Activated CD4-positive, alpha-beta T cell treated with anti-CD3 and anti-CD28 coated beads for 48 hours (primary cell): Measurements from ENCODE around the gene FAM222A.
"Not testable (repeated sequence)": the region's sequence is repeated elsewhere in the genome, so short reads cannot be mapped to it uniquely, and the experiment has no call there.

ENCODE experiments used
- DNase-seq: peaks from one replicate; pipeline ENCODE4 v3.0.0-alpha.2; 2020

FAM222A gene

DNA sequence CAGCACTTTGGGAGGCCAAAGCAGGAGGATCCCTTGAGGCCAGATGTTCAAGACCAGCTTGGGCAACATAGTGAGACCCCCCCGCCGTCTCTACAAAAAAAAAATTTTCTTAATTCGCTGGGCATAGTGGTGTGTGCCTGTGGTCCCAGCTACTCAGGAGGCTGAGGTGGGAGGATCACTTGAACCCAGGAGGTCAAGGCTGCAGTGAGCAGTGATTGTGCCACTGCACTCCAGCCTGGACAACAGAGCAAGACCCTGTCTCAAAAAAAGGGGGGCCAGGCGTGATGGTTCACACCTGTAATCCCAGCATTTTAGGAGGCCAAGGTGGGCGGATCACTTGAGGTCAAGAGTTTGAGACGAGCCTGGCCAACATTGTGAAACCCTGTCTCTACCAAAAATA lies 19.0 kb upstream of the FAM222A start:
- not testable (repeated sequence) for DNase-seq

DNA sequence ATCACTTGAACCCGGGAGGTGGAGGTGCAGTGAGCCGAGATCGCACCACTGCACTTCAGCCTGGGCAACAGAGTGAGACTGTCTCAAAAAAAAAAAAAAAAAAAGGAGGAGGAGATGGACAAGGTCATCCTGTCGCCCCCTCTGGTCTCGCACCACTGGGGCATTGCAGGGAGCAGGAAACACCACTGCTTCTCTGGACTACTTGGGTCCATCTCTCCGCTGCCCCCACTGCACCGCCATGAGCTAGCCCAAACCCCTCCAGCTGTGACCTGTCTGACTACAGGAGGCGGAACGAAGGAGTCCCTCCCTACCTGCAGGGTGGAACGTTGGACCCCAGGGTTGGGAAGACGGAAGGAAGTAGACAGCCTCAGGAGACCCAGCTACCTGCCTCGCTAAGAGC lies 18.2 kb upstream of the FAM222A start:
- DNase-seq: no peak

DNA sequence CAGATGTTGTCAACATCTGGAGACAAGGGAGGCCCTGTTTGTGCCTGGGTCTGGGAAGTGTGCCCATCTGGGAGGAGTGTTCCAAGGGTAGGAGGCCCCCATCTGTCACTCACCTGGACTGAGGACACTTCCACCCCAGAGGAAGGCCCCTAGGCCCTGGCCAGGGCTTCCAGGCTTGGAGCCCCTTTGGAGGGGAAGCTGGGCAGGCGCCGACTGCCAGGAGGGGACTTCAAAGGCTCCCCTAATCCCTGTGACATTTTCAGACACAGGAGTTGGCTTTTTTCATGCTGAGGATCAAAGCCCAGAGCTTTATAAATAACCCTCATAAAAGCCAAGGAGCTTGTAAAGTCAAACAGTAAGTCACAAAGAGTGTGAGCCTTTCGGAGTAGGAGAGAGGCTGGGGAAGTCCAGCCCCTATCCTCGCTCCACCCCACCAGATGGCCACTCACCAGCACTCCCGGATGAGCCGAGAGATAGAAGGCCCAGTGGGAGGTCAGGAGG lies 17.6 kb upstream of the FAM222A start:
- no peak for DNase-seq

DNA sequence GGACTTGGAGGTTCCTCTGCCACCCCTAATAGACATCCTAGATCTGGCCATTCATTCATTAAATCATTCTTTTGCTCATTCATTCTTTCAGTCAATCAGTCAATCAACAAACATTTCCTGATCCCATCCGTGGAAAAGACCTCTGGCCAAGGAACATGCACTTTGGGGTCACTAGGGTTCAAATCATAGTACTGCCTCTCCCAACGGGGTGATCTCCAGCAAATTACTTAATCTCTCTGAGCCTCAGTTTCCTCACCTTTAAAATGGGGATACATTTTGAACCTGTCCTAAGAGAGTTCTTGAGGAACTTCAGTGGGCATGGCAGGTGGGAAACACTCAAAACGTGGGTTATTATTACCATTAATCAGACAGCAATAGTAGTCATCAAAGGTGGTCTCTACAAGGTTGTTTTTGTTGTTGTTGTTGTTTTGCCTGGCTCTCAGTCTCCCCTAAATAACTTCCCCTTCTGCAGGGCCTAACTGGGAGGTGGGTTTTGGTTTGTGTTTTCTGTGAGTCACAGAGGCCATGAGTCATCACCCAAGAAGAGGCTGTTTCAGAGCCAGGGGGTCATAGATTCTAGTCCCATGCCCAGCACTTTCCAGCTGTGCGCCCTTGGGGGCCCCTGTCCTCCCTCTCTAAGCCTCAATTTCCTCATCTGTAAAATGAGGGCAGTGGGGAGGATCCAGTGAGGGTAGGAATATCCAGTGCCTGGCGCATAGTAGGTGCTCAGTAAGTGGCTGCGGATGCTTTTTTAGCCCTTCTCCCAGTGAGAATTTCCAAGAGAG lies 16.9 kb upstream of the FAM222A start:
- no peak for DNase-seq

DNA sequence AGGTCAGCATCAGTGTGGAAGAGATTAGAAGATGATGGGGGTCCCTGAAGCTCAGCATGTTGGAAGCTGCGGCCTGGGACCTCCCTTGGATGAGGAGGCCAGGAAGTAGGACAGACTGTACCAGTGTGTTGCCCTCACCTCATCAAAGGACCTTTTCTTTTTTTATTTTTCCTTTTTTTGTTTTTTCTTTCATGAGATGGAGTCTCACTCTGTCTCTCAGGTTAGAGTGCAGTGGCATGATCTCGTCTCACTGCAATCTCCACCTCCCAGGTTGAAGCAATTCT lies 16.4 kb upstream of the FAM222A start:
- DNase-seq: no peak

DNA sequence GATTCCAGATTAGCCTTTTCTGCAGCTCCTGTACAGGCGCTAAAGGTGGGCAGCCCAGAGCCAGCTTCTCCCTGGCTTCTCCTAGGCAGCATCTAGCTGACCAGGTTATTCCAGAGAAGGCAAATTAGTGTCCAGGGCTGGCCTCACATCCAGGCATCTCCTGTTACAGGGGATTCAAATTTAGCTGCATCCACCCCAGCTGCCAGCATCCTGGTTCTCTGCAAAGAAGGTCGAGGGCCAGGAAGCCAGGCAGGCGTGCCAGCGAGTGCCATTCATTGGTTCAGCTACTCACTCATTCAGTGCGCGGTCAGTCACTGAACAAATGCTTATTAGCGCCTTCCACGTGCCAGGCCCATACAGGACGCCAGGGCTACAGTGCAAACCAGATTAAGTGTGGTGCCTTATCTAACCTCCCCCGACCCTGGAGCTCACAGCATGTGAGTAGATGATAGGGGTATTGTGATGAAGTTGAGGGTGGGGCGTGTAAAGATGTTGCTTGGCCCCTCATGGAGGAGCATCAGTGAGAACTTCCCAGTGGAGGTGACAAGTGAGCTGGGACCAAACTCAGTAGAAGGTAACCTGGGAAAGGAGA lies 15.7 kb upstream of the FAM222A start:
- DNase-seq: no peak

DNA sequence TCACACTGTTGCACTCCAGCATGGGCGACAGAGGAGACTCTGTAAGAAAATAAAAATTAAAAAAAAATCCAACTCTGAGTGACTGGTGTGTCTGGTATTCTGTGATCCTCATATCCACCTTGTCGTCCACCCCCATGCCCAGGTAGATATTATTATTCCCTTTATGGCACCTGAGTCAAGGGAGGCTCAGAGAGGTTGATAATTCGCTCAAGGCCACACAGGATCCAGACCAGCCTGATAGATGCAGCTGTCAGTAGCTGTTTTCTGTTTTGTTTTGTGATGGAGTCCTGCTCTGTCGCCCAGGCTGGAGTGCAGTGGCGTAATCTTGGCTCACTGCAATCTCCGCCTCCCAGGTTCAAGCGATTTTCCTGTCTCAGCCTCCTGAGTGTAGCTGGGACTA lies 14.8 kb upstream of the FAM222A start:
- no peak for DNase-seq

DNA sequence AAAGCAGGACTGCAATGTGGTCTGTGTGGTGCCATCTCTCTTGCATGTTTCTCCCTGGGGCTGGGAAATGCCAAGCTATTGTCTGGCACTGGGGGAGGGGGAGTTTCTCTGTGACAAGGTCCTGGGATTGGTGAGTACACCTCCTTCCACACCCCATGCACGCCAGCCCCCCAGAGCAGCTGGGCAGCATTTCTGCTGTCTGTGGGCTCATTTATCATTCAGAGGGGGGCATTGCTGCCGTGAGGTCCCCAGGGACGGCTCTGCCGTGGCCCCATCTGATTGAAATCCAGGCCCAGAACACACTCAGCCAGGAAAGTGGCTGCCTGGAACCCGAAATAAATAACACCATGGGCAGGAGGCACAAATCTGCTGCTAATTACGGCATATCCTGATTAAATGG lies 12.6 kb upstream of the FAM222A start:
- DNase-seq: no peak

DNA sequence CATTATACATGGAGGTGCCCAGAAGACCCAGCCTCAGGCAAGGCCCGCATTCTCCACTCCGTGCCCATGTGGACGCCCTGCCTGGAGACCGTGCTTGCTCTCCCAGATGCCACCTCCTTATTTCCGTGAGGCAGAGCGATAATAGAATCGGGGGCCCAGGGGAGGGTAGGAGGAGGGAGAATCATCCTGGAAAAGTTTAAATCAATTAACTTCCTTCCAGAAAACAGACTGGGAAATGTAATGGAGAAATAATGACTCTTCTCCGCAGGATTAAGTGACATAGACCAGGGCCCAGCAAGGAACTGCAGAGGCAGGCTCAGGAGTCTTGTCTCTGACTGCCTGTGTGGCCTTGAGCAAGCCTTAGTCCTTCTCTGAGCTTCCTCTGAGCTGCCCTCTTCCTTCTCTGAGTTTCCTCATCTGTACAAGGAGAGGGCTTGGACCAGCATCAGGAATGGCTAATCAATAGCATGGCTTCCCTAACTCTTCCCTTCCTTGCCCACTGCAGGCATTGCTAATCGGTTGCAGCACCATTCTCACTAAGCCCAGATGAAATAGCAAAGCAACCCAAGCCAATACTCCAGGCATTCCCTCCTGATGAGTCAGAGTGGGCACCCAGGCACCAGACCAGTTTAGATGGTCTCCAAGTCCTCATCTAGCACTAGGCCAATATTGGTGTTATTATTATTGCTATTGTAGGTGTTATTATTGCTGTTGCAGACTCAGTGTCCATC lies 11.3 kb upstream of the FAM222A start:
- DNase-seq: no peak

DNA sequence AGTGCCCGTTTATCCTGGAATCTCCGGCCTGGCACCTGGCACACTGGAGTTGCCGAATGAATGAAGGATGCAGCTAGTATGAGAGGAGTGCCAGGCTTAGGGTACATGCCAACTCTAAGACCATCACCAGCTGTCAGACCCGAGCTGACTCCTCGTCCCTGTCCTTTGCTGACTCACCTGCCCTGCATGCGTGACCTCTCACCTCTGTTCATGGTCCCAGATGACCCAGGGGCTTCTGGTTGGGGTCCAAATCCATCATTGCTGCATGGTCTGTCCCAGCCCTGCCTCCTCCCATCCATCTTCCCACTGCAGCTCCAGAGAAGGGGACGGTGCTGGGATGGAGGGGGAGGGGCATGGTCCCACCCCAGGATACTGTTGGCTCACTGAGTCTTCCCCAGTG lies 9.9 kb upstream of the FAM222A start:
- DNase-seq: no peak

DNA sequence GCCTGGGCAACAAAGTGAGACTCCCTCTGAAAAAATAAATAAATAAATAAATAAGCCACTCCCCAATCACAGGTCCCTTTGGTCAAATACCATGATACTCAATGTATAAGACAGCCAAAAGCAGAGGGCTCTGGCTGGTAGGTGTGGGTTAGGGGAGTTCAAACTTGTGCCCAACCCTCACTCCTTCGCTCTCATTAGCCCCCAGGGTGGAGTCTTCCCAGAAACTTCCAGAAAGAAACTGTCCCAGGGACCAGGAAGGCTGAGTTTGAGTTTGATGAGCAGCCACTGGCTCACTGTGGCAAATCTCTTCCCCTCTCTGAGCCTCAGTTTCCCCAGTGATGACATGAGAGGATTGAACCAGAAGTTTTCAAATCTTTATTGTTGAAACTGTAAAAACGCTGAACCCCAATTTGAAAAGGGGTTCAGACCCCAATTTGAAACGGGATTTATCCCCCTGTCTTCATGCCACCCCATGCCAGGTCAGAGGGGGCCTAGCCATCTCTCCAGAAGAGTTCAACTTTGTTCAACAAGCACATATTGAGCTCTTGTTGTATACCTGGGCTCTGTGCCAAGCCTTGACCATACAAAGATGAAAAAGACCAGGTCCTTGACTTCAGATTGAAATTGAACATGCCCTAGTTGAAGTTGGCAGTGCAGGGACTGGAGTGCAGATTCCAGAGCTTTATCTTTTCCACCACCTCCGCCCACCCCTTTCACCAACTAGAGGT lies 9.1 kb upstream of the FAM222A start:
- no peak for DNase-seq

DNA sequence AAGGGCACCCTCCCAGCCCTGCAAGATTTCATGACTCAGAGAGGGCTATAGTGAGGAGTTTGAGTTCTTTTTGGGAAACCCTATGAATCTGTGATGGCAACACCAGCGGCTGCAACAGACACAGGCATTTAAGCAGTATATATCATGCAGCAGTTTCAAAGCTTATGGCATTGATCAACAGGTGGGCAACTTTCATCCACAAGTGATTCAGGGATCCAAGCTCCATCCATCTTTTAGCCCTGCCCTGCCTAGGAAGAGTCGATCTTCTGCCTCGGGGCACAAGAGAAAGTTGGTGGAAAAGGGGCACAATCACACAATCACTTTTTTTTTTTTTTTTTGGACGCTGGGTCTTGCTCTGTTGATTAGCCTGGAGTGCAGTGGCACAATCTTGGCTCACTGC lies 8.3 kb upstream of the FAM222A start:
- no peak for DNase-seq

DNA sequence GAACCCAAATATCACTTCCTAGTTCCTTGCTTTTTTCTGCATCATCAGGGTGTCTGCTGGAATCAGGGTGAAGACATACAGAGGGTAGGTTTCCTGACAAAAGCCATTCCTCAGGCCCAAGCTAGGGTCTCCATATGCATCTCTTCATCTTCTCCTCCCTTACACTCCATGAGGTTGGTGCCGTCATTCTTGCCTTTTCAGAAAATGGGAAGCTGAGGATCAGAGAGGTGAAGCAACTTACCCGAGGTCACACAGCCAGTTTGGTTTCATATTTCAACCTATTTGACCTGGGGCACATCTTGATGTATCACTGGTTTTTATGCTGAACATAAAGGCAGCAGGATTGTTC lies 7.3 kb upstream of the FAM222A start:
- DNase-seq: no peak

DNA sequence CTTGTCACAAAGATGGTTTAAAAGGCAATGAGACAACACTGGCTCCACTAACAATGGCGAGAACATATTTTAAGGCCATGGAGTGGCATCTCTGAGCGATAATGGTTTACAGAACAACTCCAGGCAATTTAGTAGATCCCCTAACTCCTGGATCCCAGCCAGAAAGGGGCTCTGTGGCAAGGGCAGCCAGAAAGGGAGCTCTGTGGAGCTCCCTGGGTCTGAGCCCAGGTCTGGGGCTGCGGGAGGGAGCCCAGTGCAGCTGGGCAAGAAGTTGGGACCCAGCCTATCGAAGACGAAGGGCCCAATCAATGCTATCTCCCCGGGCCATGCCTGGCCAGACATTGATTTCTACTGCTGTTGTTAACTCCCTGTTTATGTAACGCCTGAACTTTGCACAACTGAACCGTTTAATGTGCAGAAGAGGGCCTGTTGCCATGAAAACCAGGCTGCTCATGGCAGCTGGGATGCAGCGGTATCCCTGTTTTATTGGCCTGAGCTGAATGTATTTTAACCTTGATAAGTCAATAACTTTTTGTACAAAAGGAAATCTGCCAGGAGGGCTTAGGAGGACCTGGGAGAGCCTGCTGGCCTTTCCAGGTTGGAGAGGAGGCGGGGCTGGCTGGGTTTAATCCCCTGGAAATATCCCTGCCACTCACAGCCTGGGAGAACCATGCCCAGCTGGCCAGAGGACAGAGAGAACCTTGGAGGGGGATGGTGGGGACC lies 6.7 kb upstream of the FAM222A start:
- DNase-seq: no peak

DNA sequence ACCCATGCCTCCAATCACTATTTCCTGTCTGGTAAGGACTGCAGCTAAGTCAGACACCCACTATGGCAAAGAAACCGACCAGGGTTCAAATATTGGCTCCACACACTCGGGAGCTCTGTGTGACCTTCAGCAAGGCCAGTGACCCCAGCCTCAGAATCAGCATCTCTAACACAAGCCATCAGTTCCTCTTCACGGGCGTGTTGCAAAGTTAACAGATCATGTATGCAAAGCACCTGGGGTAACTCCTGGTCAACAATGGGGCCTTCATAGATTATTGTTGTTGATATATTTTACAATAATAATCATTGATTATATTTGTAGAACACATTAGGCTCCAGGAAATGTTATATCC lies 6.2 kb upstream of the FAM222A start:
- DNase-seq: no peak

DNA sequence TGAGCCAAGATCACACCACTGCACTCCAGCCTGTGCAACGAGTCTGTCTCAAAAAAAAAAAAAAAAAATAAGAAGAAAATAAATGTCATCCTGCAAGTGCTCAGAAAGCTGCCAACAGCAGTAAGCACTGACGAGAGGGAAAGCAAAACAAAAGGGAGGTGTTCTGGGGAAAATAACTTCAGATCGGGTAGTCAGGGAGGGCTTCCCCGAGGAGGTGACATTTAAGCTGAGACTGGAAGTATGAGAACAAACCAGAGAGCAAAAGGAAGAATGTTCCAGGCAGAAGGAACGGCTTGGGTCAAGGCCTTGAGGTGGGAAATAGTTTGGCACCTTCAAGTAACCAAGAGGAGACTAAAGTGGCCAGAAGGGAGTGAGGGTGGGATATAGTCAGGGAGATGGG lies 4.7 kb upstream of the FAM222A start:
- DNase-seq: no peak

DNA sequence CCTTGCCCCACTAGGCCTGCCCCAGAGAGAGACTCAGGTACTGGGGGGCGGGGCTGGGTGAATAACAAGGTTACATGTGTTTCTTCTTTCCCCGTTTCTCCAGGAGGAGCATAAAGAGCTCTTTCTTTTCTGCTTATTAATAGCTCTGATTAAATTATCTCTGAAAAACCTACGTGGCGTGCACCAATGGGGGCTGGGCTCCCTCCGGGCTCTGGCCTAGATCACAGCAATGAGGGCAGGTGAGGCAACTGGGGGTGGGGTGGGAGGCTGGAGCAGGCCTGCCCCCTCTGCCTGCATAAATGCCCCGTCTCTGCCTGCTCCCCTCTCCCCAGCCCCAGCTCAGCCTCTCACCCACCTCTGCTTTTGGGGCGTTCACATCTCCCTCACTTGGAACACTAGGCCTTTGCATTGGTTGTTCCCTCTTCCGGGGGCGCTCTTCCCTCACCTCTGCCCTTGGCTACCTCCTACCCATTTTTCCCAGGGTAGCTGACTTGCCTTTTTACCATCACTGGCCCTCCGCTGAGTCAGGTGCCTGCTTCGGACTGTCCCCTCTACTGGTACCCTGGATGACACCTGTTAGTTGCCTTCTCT lies 4.1 kb upstream of the FAM222A start:
- DNase-seq: no peak

DNA sequence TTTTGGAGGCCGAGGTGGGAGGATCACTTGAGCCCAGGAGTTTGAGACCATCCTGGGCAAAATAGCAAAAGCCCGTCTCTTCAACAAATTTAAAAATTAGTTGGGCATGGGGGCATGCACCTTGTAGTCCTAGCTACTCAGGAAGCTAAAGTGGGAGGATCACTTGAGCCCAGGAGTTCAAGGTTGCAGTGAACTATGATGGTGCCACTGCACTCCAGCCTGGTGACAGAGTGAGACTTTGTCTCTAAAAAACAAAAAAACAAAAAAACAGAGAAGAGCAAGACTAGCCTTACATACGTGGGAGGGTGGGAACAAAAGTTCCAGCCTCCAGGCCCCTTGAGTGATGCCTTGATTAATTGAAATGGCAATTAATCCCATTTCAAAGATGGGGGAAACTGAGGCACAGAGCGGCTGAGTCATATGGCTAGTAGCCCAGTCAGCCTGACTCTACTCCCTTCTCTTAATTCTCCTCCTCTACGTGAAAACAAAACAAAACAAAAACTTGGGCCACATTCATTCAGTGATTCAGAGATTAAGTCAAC lies 3.3 kb upstream of the FAM222A start:
- DNase-seq: no peak

DNA sequence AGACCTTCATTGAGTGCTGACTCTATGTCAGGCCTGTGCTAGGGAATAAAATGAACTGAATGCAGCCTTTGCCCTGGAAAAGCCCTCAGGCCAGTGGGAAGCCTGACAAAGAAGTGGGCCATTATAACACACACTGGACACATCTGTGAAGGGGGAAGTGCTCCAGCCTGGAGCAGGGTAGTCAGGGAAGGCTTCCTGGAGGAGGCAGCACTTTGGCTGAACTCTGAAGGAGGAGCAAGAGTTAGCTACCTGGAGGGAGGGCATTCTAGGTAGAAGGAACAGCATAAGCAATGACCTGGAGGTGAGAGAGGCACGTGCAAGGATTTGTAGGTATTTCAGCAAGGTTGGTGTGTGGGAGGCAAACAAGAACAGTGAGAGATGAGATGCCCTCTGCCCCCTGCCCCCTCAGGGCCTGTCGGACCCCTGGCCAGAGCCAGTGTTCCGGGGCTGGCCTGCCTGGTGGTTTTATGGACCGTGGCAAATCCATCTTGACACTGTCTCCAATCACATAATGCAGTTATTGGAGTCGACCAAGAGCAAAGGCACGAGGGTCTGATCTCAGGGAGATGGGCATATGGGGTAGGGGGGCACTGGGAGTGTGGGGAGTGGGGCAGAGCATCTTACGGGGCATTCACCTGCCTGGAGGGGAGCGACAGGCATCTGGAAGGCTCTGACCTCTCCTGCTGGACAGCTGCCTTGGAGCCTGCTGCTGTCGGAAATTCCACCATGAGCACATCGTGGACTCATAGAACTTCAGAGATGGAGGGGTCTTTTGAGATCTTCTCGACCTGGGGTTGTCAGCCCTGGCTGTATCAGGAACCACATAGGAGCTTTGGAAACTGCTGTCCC lies 2.7 kb upstream of the FAM222A start:
- no peak for DNase-seq

DNA sequence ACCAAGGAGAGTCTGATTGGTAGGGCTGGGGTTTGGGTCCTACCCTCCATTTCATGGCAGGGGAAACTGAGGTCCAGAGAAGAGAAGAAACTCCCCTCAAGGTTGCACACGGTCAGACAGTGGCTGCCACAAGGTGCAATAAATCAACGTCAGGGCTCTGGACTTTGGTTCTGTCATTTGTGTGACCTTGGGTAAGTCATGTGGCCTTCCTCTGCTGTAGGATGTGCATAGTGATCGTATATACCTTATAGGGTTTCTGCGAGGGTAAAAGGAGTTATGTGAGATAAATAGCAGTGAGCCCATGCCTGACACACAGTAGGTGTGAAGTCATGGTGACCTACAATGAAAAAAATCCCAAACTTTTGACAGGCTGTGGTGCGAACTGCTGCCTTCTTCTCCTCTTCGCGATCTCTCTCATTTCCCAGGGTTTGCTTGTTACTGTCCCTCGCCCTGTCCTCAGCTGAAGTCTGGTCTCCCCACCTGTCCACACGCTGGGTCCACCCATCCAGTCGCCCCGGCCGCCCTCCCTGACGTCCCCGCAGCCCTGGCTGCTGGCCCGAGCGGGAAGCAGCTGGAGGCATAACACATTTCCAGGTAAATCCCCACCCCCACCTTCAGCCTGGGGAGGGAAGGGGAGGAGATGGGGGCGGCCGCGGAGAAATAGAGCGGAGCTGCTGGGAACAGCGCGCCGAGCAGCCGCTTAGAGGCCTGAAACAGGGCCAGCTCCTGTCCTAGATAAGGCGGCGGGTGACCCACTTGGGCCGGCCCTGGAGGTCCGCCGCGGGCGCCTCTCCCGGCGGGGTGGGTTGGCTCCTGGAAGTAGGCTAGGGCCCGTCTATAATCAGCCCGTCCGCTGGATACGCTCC lies 1.8 kb upstream of the FAM222A start:
- no peak for DNase-seq
